ENCODE data around the gene DDI1. TPM values are rescaled to one million over a fixed set of nuclear protein-coding genes. Genes with fewer than 3 reads are reported as not detected.
"Not testable (repeated sequence)": the region's sequence is repeated elsewhere in the genome, so short reads cannot be mapped to it uniquely, and the experiment has no call there.

Gene DDI1
- total RNA-seq, 1 donor from 2014 or later, result not detected

- Mint-ChIP-seq H3K27me3 (ENCODE audit: unreplicated experiment) (peaks cover 4% of the 10 kb centered on the region), H3K4me3 (ENCODE audit: unreplicated experiment) (no peak overlapping the region), H3K27ac (ENCODE audit: unreplicated experiment) (no peak overlapping the region), H3K4me1 (ENCODE audit: low read depth, unreplicated experiment) (peaks cover 1% of the 10 kb centered on the region), H3K9me3 (ENCODE audit: unreplicated experiment) (peaks cover 6% of the 10 kb centered on the region), H3K36me3 (ENCODE audit: unreplicated experiment) (no peaks in the 10 kb centered on the region)
- no peak for TF ChIP-seq CTCF (IDR thresholded peaks at IDR 0.05; ENCODE audit: partially characterized antibody, unreplicated experiment)
- no peak for DNase-seq
Measured at GRCh38 chr11:104036995-104037394, 555 bp downstream of the DDI1 start.

GRCh38 chr11:104041792-104042191, 5.4 kb downstream of the DDI1 start:
- TF ChIP-seq CTCF (IDR thresholded peaks at IDR 0.05; ENCODE audit: partially characterized antibody, unreplicated experiment), result no peak
- Mint-ChIP-seq H3K4me1 (ENCODE audit: low read depth, unreplicated experiment) (peaks cover 3% of the 10 kb centered on the region), H3K4me3 (ENCODE audit: unreplicated experiment) (no peak overlapping the region), H3K36me3 (ENCODE audit: unreplicated experiment) (no peaks in the 10 kb centered on the region), H3K27ac (ENCODE audit: unreplicated experiment) (no peak overlapping the region), H3K9me3 (ENCODE audit: unreplicated experiment) (peaks cover 8% of the 10 kb centered on the region), H3K27me3 (ENCODE audit: unreplicated experiment) (peaks cover 4% of the 10 kb centered on the region)
- no peak for DNase-seq

GRCh38 chr11:104043142-104043541, 6.7 kb downstream of the DDI1 start:
- Mint-ChIP-seq H3K4me1 (ENCODE audit: low read depth, unreplicated experiment) (peaks cover 3% of the 10 kb centered on the region), H3K4me3 (ENCODE audit: unreplicated experiment) (no peak overlapping the region), H3K27me3 (ENCODE audit: unreplicated experiment) (no peaks in the 10 kb centered on the region), H3K27ac (ENCODE audit: unreplicated experiment) (no peak overlapping the region), H3K36me3 (ENCODE audit: unreplicated experiment) (no peaks in the 10 kb centered on the region), H3K9me3 (ENCODE audit: unreplicated experiment) (peaks cover 1% of the 10 kb centered on the region)
- no peak for DNase-seq
- TF ChIP-seq CTCF (IDR thresholded peaks at IDR 0.05; ENCODE audit: partially characterized antibody, unreplicated experiment), result no peak

GRCh38 chr11:104043678-104044239, 7.3 kb downstream of the DDI1 start:
- H3K36me3 Mint-ChIP-seq (ENCODE audit: unreplicated experiment), result no peaks in the 10 kb centered on the region
- H3K9me3 Mint-ChIP-seq (ENCODE audit: unreplicated experiment), result peaks cover 1% of the 10 kb centered on the region
- H3K4me3 Mint-ChIP-seq (ENCODE audit: unreplicated experiment), result no peak overlapping the region
- peaks cover 3% of the 10 kb centered on the region for H3K4me1 Mint-ChIP-seq (ENCODE audit: low read depth, unreplicated experiment)
- no peak for DNase-seq
- TF ChIP-seq CTCF (IDR thresholded peaks at IDR 0.05; ENCODE audit: partially characterized antibody, unreplicated experiment), result no peak
- no peaks in the 10 kb centered on the region for H3K27me3 Mint-ChIP-seq (ENCODE audit: unreplicated experiment)
- H3K27ac Mint-ChIP-seq (ENCODE audit: unreplicated experiment), result peak overlapping the region; percentile 65

- no peaks in the 10 kb centered on the region for H3K27me3 Mint-ChIP-seq (ENCODE audit: unreplicated experiment)
- H3K36me3 Mint-ChIP-seq (ENCODE audit: unreplicated experiment), result no peaks in the 10 kb centered on the region
- H3K9me3 Mint-ChIP-seq (ENCODE audit: unreplicated experiment), result peaks cover 1% of the 10 kb centered on the region
- TF ChIP-seq CTCF (IDR thresholded peaks at IDR 0.05; ENCODE audit: partially characterized antibody, unreplicated experiment), result no peak
- H3K4me3 Mint-ChIP-seq (ENCODE audit: unreplicated experiment), result no peak overlapping the region
- DNase-seq, result no peak
- H3K4me1 Mint-ChIP-seq (ENCODE audit: low read depth, unreplicated experiment), result peaks cover 3% of the 10 kb centered on the region
- H3K27ac Mint-ChIP-seq (ENCODE audit: unreplicated experiment), result no peak overlapping the region
Measured at GRCh38 chr11:104046331-104046730, 9.9 kb downstream of the DDI1 start.

- H3K4me3 Mint-ChIP-seq (ENCODE audit: unreplicated experiment); H3K9me3 Mint-ChIP-seq (ENCODE audit: unreplicated experiment); H3K4me1 Mint-ChIP-seq (ENCODE audit: low read depth, unreplicated experiment); H3K36me3 Mint-ChIP-seq (ENCODE audit: unreplicated experiment); H3K27me3 Mint-ChIP-seq (ENCODE audit: unreplicated experiment); H3K27ac Mint-ChIP-seq (ENCODE audit: unreplicated experiment); DNase-seq: not testable (repeated sequence)
Measured at GRCh38 chr11:104046858-104047257, 10.4 kb downstream of the DDI1 start.
